Mesenchymal stem cell (in vitro differentiated cells and primary cell): ENCODE measurements around the gene TMEM108.

ENCODE experiments used
- DNase-seq: peaks from one replicate; pipeline ENCODE4 v3.0.0-alpha.2; 2013
- H2AFZ ChIP-seq: one replicate; pipeline ENCODE4 v1.6.1; 2013; ENCODE audit warnings: low read depth, mild to moderate bottlenecking, control low read depth, inconsistent platforms, low read length, moderate library complexity
- H2AK5ac ChIP-seq: 2 replicates; pipeline ENCODE4 v1.6.1; 2013; ENCODE audit warnings: low read length, moderate library complexity, mild to moderate bottlenecking, inconsistent platforms; ENCODE audit not compliant: severe bottlenecking
- H2BK120ac ChIP-seq: one replicate; pipeline ENCODE4 v1.6.1; 2013; ENCODE audit warnings: low read depth, mild to moderate bottlenecking, inconsistent platforms, low read length, moderate library complexity
- H2BK12ac ChIP-seq, 2 experiments: one replicate each; pipeline ENCODE4 v1.6.1; 2013; ENCODE audit warnings: inconsistent platforms in 2 of 2, low read length in 2 of 2, mild to moderate bottlenecking in 2 of 2, moderate library complexity in 2 of 2, control low read depth in 1 of 2
- H2BK15ac ChIP-seq: one replicate; pipeline ENCODE4 v1.6.1; 2013; ENCODE audit warnings: mild to moderate bottlenecking, low read depth, inconsistent platforms; ENCODE audit not compliant: poor library complexity, severe bottlenecking
- H2BK5ac ChIP-seq: 2 replicates; pipeline ENCODE4 v1.6.1; 2013; ENCODE audit warnings: low read depth, mild to moderate bottlenecking, low read length, control low read depth, inconsistent platforms; ENCODE audit not compliant: poor library complexity, severe bottlenecking
- H3K14ac ChIP-seq, 2 experiments: one replicate each; pipeline ENCODE4 v1.6.1; 2013; ENCODE audit warnings: inconsistent platforms in 2 of 2, low read length in 2 of 2, control low read depth in 1 of 2, mild to moderate bottlenecking in 1 of 2, moderate library complexity in 1 of 2
- H3K18ac ChIP-seq, 2 experiments: one replicate each; pipeline ENCODE4 v1.6.1; 2013; ENCODE audit warnings: inconsistent platforms in 2 of 2, low read length in 2 of 2, control low read depth in 1 of 2, low read depth in 1 of 2, mild to moderate bottlenecking in 1 of 2
- H3K23ac ChIP-seq, 2 experiments: one replicate each; pipeline ENCODE4 v1.6.1; 2013; ENCODE audit warnings: inconsistent platforms in 2 of 2, low read length in 2 of 2, mild to moderate bottlenecking in 2 of 2, moderate library complexity in 2 of 2, control low read depth in 1 of 2
- H3K27ac ChIP-seq: 2 replicates; pipeline ENCODE4 v1.5.1; 2013; ENCODE audit warnings: mild to moderate bottlenecking, moderate library complexity, low read length, control low read depth, inconsistent platforms; ENCODE audit not compliant: poor library complexity, severe bottlenecking
- H3K27me3 ChIP-seq, 2 experiments: 2 replicates each; pipeline versions ENCODE4 v1.6.1 to v1.7.0; 2013; ENCODE audit warnings: low read length in 2 of 2, mild to moderate bottlenecking in 2 of 2, moderate library complexity in 2 of 2, control low read depth in 1 of 2, inconsistent platforms in 1 of 2; ENCODE audit not compliant: control insufficient read depth in 1 of 2, insufficient read depth in 1 of 2
- H3K36me3 ChIP-seq, 2 experiments: 2 replicates each; pipeline versions ENCODE4 v1.6.1 to v1.7.0; 2013; ENCODE audit warnings: low read length in 2 of 2, control low read depth in 1 of 2, inconsistent platforms in 1 of 2, low read depth in 1 of 2, mild to moderate bottlenecking in 1 of 2; ENCODE audit not compliant: insufficient read depth in 2 of 2, control insufficient read depth in 1 of 2
- H3K4ac ChIP-seq, 2 experiments: one replicate each; pipeline ENCODE4 v1.6.1; 2013; ENCODE audit warnings: inconsistent platforms in 2 of 2, low read length in 2 of 2, mild to moderate bottlenecking in 2 of 2, moderate library complexity in 2 of 2, control low read depth in 1 of 2, low read depth in 1 of 2
- H3K4me1 ChIP-seq: 2 replicates; pipeline ENCODE4 v1.6.1; 2013; ENCODE audit warnings: low read depth, low read length, control low read depth; ENCODE audit not compliant: control insufficient read depth, insufficient read depth
- H3K4me2 ChIP-seq: 2 replicates; pipeline ENCODE4 v1.6.1; 2013; ENCODE audit warnings: low read length, mild to moderate bottlenecking, inconsistent platforms; ENCODE audit not compliant: poor library complexity, severe bottlenecking
- H3K4me3 ChIP-seq, 2 experiments: 2 replicates each; pipeline versions ENCODE4 v1.5.1 to v1.7.0; 2013; ENCODE audit warnings: low read length in 2 of 2, mild to moderate bottlenecking in 2 of 2, control low read depth in 1 of 2, low read depth in 1 of 2; ENCODE audit not compliant: insufficient read depth in 1 of 2
- H3K79me1 ChIP-seq: replicated peaks from 2 replicates; pipeline ENCODE4 v1.6.1; 2013; ENCODE audit warnings: mild to moderate bottlenecking, control low read depth, low read length, inconsistent platforms; ENCODE audit not compliant: poor library complexity, severe bottlenecking
- H3K9ac ChIP-seq: 2 replicates; pipeline ENCODE4 v1.7.0; 2013; ENCODE audit warnings: mild to moderate bottlenecking, low read length, moderate library complexity
- H3K9me3 ChIP-seq: 2 replicates; pipeline ENCODE4 v1.7.0; 2013; ENCODE audit warnings: mild to moderate bottlenecking, low read length; ENCODE audit not compliant: control insufficient read depth
- H4K8ac ChIP-seq: one replicate; pipeline ENCODE4 v1.6.1; 2013; ENCODE audit warnings: inconsistent platforms, mild to moderate bottlenecking, low read length, moderate library complexity
- H4K91ac ChIP-seq: one replicate; pipeline ENCODE4 v1.6.1; 2013; ENCODE audit warnings: mild to moderate bottlenecking, low read length, inconsistent platforms
- WGBS: methylation state at CpG from one replicate; pipeline ENCODE4 v1.1.7; 2013; ENCODE audit warnings: mixed read lengths; 5-methylcytosine and 5-hydroxymethylcytosine counted together

TMEM108 gene

GRCh38 chr3:133117342-133117741, 79.2 kb downstream of the TMEM108 start:
- Histone ChIP-seq H2BK120ac (no peak overlapping the region), H3K4me3 (no peak overlapping the region), H2BK12ac (no peak overlapping the region), H3K27ac (no peak overlapping the region), H3K27me3 (no peaks in the 10 kb centered on the region), H3K9ac (no peak overlapping the region), H2AFZ (no peak overlapping the region), H3K79me1 (no peaks in the 10 kb centered on the region), H3K9me3 (no peaks in the 10 kb centered on the region), H3K36me3 (no peaks in the 10 kb centered on the region), H2AK5ac (no peak overlapping the region), H3K18ac (no peak overlapping the region), H3K14ac (no peak overlapping the region), H4K8ac (no peak overlapping the region), H3K4ac (no peak overlapping the region), H2BK5ac (no peak overlapping the region), H3K4me2 (no peak overlapping the region), H3K4me1 (no peaks in the 10 kb centered on the region), H2BK15ac (no peak overlapping the region), H4K91ac (no peak overlapping the region), H3K23ac (no peak overlapping the region)
- no peak for DNase-seq

GRCh38 chr3:133119176-133119575, 81.0 kb downstream of the TMEM108 start:
- WGBS = no CpG with 5 or more reads among the region's 2 CpGs
- Histone ChIP-seq H3K14ac (no peak overlapping the region), H3K18ac (no peak overlapping the region), H4K91ac (no peak overlapping the region), H3K4me1 (no peaks in the 10 kb centered on the region), H3K27ac (no peak overlapping the region), H4K8ac (no peak overlapping the region), H2BK120ac (no peak overlapping the region), H3K27me3 (no peaks in the 10 kb centered on the region), H3K23ac (no peak overlapping the region), H2AK5ac (no peak overlapping the region), H3K79me1 (no peaks in the 10 kb centered on the region), H2BK12ac (no peak overlapping the region), H2BK15ac (no peak overlapping the region), H2AFZ (no peak overlapping the region), H2BK5ac (no peak overlapping the region), H3K36me3 (no peaks in the 10 kb centered on the region), H3K9ac (no peak overlapping the region), H3K4ac (no peak overlapping the region), H3K4me2 (no peak overlapping the region), H3K4me3 (no peak overlapping the region), H3K9me3 (no peaks in the 10 kb centered on the region)
- DNase-seq = no peak

GRCh38 chr3:133121450-133121849, 83.3 kb downstream of the TMEM108 start:
- 52% methylated on average over 2 of the region's 3 CpGs for WGBS
- Histone ChIP-seq H3K79me1 (no peaks in the 10 kb centered on the region), H4K8ac (no peak overlapping the region), H4K91ac (no peak overlapping the region), H3K9me3 (no peaks in the 10 kb centered on the region), H2AK5ac (no peak overlapping the region), H3K9ac (no peak overlapping the region), H3K36me3 (no peaks in the 10 kb centered on the region), H3K4me1 (no peaks in the 10 kb centered on the region), H3K4me3 (no peak overlapping the region), H2AFZ (no peak overlapping the region), H2BK5ac (no peak overlapping the region), H3K18ac (no peak overlapping the region), H3K14ac (no peak overlapping the region), H2BK15ac (no peak overlapping the region), H2BK12ac (no peak overlapping the region), H3K27me3 (peaks cover 0 to 3% of the 10 kb centered on the region in 2 experiments), H3K4me2 (no peak overlapping the region), H3K4ac (no peak overlapping the region), H3K27ac (no peak overlapping the region), H2BK120ac (no peak overlapping the region), H3K23ac (no peak overlapping the region)
- DNase-seq = no peak

- H2BK5ac ChIP-seq = no peak overlapping the region
- no peak overlapping the region for H2AK5ac ChIP-seq
- no peak overlapping the region for H3K9ac ChIP-seq
- H3K18ac ChIP-seq = no peak overlapping the region
- H3K9me3 ChIP-seq = no peaks in the 10 kb centered on the region
- 100% methylated on average over 1 of the region's 1 CpG for whole genome bisulfite sequencing
- no peaks in the 10 kb centered on the region for H3K79me1 ChIP-seq
- no peak overlapping the region for H2BK120ac ChIP-seq
- H3K4ac ChIP-seq = no peak overlapping the region
- no peak overlapping the region for H2AFZ ChIP-seq
- H3K23ac ChIP-seq = no peak overlapping the region
- DNase-seq = no peak
- no peak overlapping the region for H3K27ac ChIP-seq
- no peak overlapping the region for H2BK12ac ChIP-seq
- H3K4me1 ChIP-seq = no peaks in the 10 kb centered on the region
- no peaks in the 10 kb centered on the region for H3K36me3 ChIP-seq
- H3K4me3 ChIP-seq = no peak overlapping the region
- H2BK15ac ChIP-seq = no peak overlapping the region
- H3K14ac ChIP-seq = no peak overlapping the region
- H4K91ac ChIP-seq = no peak overlapping the region
- H3K4me2 ChIP-seq = no peak overlapping the region
- H3K27me3 ChIP-seq = peaks cover 0 to 3% of the 10 kb centered on the region in 2 experiments
- no peak overlapping the region for H4K8ac ChIP-seq
These were observed 85.4 kb downstream of the TMEM108 start for GRCh38 chr3:133123636-133124035.
